Endothelial cell of umbilical vein (primary cell): Measurements from ENCODE around the gene SLC4A5. TPM values are rescaled to one million over a fixed set of nuclear protein-coding genes. Genes with fewer than 3 reads are reported as not detected.

ENCODE experiments used
- BruUV-seq: library from RNA; stranded (reverse); fragments of 400-500 nt; replicated peaks from 2 replicates; lab custom pipeline; 2021; lab: Mats Ljungman, UMichigan
- CTCF ChIA-PET: fragments of 300-600, 350-600 bp; sonication (Branson Sonifier 250); formaldehyde crosslinking; loops from one replicate; lab custom pipeline; 2021; ENCODE audit warnings: antibody characterized with exemption, inconsistent platforms; lab: Charles Lee
- POLR2A ChIA-PET: fragments of 300-600, 350-600 bp; sonication (Branson Sonifier 250); formaldehyde crosslinking; loops from one replicate; lab custom pipeline; 2021; ENCODE audit warnings: antibody characterized with exemption, inconsistent platforms; lab: Charles Lee
- DNase-seq: peaks from one replicate; pipeline ENCODE4 v3.0.0-alpha.2; 2011; ENCODE audit warnings: low read depth, low spot score
- FAIRE-seq: peaks from 2 replicates; lab custom pipeline; 2011; peaks lifted over from hg19 to GRCh38; lab: Jason Lieb, UNC
- H2AFZ ChIP-seq: 2 replicates; pipeline ENCODE4 v1.6.0; 2012; ENCODE audit warnings: low read depth, low read length, control low read depth, inconsistent platforms
- H3K27ac ChIP-seq: 2 replicates; pipeline ENCODE4 v1.5.1; 2011; ENCODE audit warnings: low read depth, mild to moderate bottlenecking, control low read depth, low read length, moderate library complexity; ENCODE audit not compliant: insufficient read depth
- H3K27me3 ChIP-seq, 2 experiments: 2 replicates each; pipeline versions ENCODE4 v1.6.0 to v1.6.1; 2011; ENCODE audit warnings: low read length in 2 of 2, mixed read lengths in 1 of 2; ENCODE audit not compliant: control insufficient read depth in 2 of 2, insufficient read depth in 2 of 2
- H3K36me3 ChIP-seq, 2 experiments: 2 replicates in 1 of 2; 3 replicates in 1 of 2; pipeline ENCODE4 v1.5.1; 2011; ENCODE audit warnings: low read length in 2 of 2, mild to moderate bottlenecking in 1 of 2, moderate library complexity in 1 of 2; ENCODE audit not compliant: control insufficient read depth in 2 of 2, insufficient read depth in 2 of 2; ENCODE audit errors: extremely low read depth in 1 of 2
- H3K4me1 ChIP-seq: 3 replicates; pipeline ENCODE4 v1.5.1; 2011; ENCODE audit warnings: mild to moderate bottlenecking, low read length; ENCODE audit not compliant: control insufficient read depth, insufficient read depth; ENCODE audit errors: extremely low read depth
- H3K4me2 ChIP-seq: 2 replicates; pipeline ENCODE4 v1.6.1; 2011; ENCODE audit warnings: low read length, control low read depth, mixed read lengths; ENCODE audit not compliant: insufficient read depth
- H3K4me3 ChIP-seq, 3 experiments: fragments of 200-600 bp in 1 of 3; sonication (generic), shearing (Covaris generic) in 1 of 3; replicated peaks in 1 of 3; 2 replicates each; pipeline ENCODE4 v1.5.1; 2011 to 2016; ENCODE audit warnings: control low read depth in 3 of 3, low read length in 3 of 3, mild to moderate bottlenecking in 2 of 3, inconsistent platforms in 1 of 3, low read depth in 1 of 3, moderate library complexity in 1 of 3; ENCODE audit not compliant: insufficient read depth in 1 of 3
- H3K79me2 ChIP-seq: 2 replicates; pipeline ENCODE4 v1.6.0; 2012; ENCODE audit warnings: low read length, inconsistent platforms; ENCODE audit not compliant: control insufficient read depth, insufficient read depth
- H3K9ac ChIP-seq: replicated peaks from 2 replicates; pipeline ENCODE3; 2011; ENCODE audit warnings: low read length, control low read depth; ENCODE audit not compliant: insufficient read depth; ENCODE audit errors: extremely low read depth
- H3K9me1 ChIP-seq: replicated peaks from 3 replicates; pipeline ENCODE4 v1.6.0; 2011; ENCODE audit warnings: mild to moderate bottlenecking, low read length; ENCODE audit not compliant: control insufficient read depth, insufficient read depth; ENCODE audit errors: extremely low read depth
- H3K9me3 ChIP-seq: replicated peaks from 2 replicates; pipeline ENCODE4 v1.5.1; 2012; ENCODE audit warnings: low read length, inconsistent platforms; ENCODE audit not compliant: control insufficient read depth, insufficient read depth
- H4K20me1 ChIP-seq: replicated peaks from 2 replicates; pipeline ENCODE3; 2011; ENCODE audit warnings: mild to moderate bottlenecking, low read length; ENCODE audit not compliant: control insufficient read depth, insufficient read depth; ENCODE audit errors: extremely low read depth
- FOS ChIP-seq: IDR thresholded peaks from 2 replicates; pipeline ENCODE4 v1.6.1; 2011; ENCODE audit warnings: mild to moderate bottlenecking, low read length, moderate library complexity, borderline replicate concordance; ENCODE audit not compliant: insufficient read depth
- GATA2 ChIP-seq: IDR thresholded peaks from 2 replicates; pipeline ENCODE4 v1.7.0; 2011; ENCODE audit warnings: low read depth, mild to moderate bottlenecking, moderate library complexity, mixed read lengths, low read length; ENCODE audit not compliant: insufficient read length, insufficient read depth
- JUN ChIP-seq: IDR thresholded peaks from 2 replicates; pipeline ENCODE4 v1.6.1; 2011; ENCODE audit warnings: borderline replicate concordance, low read depth; ENCODE audit not compliant: insufficient read length, insufficient read depth
- MYC ChIP-seq: IDR thresholded peaks from one replicate; pipeline ENCODE4 v1.6.1; 2011; ENCODE audit warnings: mild to moderate bottlenecking, low read depth, low read length
- POLR2A ChIP-seq: IDR thresholded peaks from 2 replicates; pipeline ENCODE4 v1.6.1; 2012; ENCODE audit warnings: low read depth, mild to moderate bottlenecking, control low read depth, low read length
- POLR2AphosphoS5 ChIP-seq: IDR thresholded peaks from 2 replicates; pipeline ENCODE4 v1.6.1; 2012; ENCODE audit warnings: low read depth, mild to moderate bottlenecking, control low read depth, low read length, moderate library complexity; ENCODE audit not compliant: insufficient read depth
- dilution Hi-C: fragments of 300-500 bp; cut with MboI; formaldehyde crosslinking; loops from one replicate; pipeline ENCODE4 v1.15.0; 2019; ENCODE audit warnings: low sequenced_read_pairs; ENCODE audit not compliant: extremely low pct_ligation_motif_present
- intact Hi-C: fragments of 100-400 bp; cut with micrococcal nuclease; formaldehyde crosslinking; loops from one replicate; pipeline ENCODE4 v1.10.0; 2022
- polyA plus RNA-seq, 4 experiments: library from polyadenylated mRNA; depleted of rRNA in 3 of 4; stranded (reverse) in 3 of 4; unstranded in 1 of 4; fragments of >200 nt; gene quantifications; 2 replicates each; pipeline versions ENCODE4 v1.2.1 to v1.2.3, GENCODE V29; 2011 to 2012; ENCODE audit warnings: missing spikeins in 1 of 4
- total RNA-seq: library from RNA; stranded (reverse); gene quantifications from 2 replicates; pipeline ENCODE4 v1.2.3, GENCODE V29; 2021
- TF ChIP-seq, protein P1 (sequence below), 2 donors: IDR thresholded peaks; 1 replicate in 1 of 2; 2 replicates in 1 of 2; pipeline ENCODE4 v1.5.1; 2011; ENCODE audit warnings: low read length in 2 of 2, mild to moderate bottlenecking in 2 of 2, moderate library complexity in 2 of 2, control low read depth in 1 of 2, inconsistent platforms in 1 of 2, low read depth in 1 of 2; ENCODE audit not compliant: insufficient read depth in 1 of 2; ENCODE audit errors: extremely low read depth in 1 of 2
- TF ChIP-seq, protein P2 (sequence below): IDR thresholded peaks from 2 replicates; pipeline ENCODE4 v1.6.1; 2011; ENCODE audit not compliant: insufficient read depth, insufficient read length

SLC4A5 gene
- total and polyA plus RNA-seq, 2 donors (not counting 3 experiments of a cell fraction or from before 2014, with no cell fraction given), result 0.12 to 0.97 TPM

DNA sequence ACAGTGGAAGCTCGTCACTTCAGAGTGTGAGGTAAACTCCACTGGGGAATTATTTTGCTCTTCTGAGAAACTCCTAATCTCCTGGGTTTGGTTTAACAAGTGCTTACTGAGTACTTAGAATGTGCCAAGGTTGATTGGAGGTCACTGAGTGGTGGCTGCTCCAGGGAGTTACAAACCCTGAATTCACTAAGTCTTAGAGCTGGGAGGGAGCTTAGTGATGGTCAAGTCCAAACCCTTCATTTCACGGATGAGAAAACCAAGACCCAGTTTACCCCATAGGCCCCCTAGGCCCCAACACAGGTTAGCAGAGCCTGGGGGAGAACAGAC lies 52.0 kb downstream of the SLC4A5 start:
- H2AFZ ChIP-seq, result no peak overlapping the region
- peaks cover 4 to 5% of the 10 kb centered on the region in 2 experiments for H3K27me3 ChIP-seq
- intact Hi-C loops (no loop called here), dilution Hi-C loops (no loop called here)
- BruUV-seq, result no TSS peak
- no peaks in the 10 kb centered on the region for H3K36me3 ChIP-seq
- no peaks in the 10 kb centered on the region for H3K9me1 ChIP-seq
- H3K4me3 ChIP-seq, result no peak overlapping the region
- FAIRE-seq, result no peak
- H3K4me1 ChIP-seq, result no peaks in the 10 kb centered on the region
- H3K9me3 ChIP-seq, result no peaks in the 10 kb centered on the region
- POLR2A ChIA-PET, result no interaction called here
- no peaks in the 10 kb centered on the region for H3K79me2 ChIP-seq
- no peak overlapping the region for H3K4me2 ChIP-seq
- no peaks in the 10 kb centered on the region for H4K20me1 ChIP-seq
- no peak overlapping the region for H3K27ac ChIP-seq
- CTCF ChIA-PET, result interaction anchor here (1.1 kb wide), 1 partner anchor 44 kb away, joined by 5 read pairs; no protein-coding TSS in a partner anchor
- TF ChIP-seq, protein P1, sequence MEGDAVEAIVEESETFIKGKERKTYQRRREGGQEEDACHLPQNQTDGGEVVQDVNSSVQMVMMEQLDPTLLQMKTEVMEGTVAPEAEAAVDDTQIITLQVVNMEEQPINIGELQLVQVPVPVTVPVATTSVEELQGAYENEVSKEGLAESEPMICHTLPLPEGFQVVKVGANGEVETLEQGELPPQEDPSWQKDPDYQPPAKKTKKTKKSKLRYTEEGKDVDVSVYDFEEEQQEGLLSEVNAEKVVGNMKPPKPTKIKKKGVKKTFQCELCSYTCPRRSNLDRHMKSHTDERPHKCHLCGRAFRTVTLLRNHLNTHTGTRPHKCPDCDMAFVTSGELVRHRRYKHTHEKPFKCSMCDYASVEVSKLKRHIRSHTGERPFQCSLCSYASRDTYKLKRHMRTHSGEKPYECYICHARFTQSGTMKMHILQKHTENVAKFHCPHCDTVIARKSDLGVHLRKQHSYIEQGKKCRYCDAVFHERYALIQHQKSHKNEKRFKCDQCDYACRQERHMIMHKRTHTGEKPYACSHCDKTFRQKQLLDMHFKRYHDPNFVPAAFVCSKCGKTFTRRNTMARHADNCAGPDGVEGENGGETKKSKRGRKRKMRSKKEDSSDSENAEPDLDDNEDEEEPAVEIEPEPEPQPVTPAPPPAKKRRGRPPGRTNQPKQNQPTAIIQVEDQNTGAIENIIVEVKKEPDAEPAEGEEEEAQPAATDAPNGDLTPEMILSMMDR (IDR thresholded peaks at IDR 0.05; ENCODE audit: extremely low read depth in 1 of 2, insufficient read depth in 1 of 2, low read depth in 1 of 2, low read length in 2 of 2), result no peak
- TF ChIP-seq GATA2 (no peak), FOS (no peak)
- no peak for DNase-seq
- no peak overlapping the region for H3K9ac ChIP-seq

DNA sequence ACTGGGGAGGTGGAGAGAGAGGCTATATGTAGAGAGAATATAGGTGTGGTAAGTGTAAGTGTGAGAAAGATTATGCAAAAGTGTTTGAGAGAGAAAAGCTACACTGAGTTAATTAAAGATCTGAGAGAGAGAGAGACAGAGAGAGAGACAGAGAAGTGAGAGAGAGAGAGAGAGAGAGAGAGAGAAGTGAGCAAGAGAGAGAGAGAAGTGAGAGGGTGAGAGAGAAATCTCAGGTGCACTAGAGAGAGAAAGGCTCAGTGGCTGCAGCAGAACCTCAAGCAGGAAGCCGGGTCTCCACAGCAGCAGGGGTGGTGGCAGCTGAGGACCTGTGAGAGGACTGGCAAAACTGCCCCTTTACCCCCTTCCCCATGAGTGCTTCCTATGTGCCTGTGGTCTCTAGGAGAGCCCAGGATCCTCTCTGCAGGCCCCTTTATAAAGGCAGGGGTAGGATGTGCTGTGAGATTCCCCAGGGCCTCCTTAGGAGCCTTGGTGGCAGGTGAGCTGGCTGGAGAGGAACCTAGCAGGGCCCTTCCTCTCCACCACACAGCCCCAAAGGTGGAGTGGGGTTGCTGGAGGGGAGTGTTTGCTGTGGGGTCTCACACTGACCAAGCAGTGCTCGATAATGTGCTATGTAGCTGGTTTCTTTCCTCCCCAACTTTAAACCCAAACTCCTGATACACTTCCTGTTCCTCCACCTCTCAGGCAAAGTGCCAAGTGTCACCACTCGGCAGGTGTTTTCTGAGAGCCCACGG lies 52.6 kb downstream of the SLC4A5 start:
- Histone ChIP-seq H4K20me1 (no peaks in the 10 kb centered on the region), H3K9me3 (no peaks in the 10 kb centered on the region), H3K79me2 (no peaks in the 10 kb centered on the region), H3K9ac (no peak overlapping the region), H3K9me1 (no peaks in the 10 kb centered on the region), H3K36me3 (no peaks in the 10 kb centered on the region), H3K4me1 (no peaks in the 10 kb centered on the region), H3K4me3 (no peak overlapping the region), H3K27me3 (peaks cover 4 to 5% of the 10 kb centered on the region in 2 experiments), H3K4me2 (no peak overlapping the region), H2AFZ (no peak overlapping the region), H3K27ac (no peak overlapping the region)
- no TSS peak for BruUV-seq
- ChIA-PET CTCF (interaction anchor here (1.1 kb wide), 1 partner anchor 44 kb away, joined by 5 read pairs; no protein-coding TSS in a partner anchor), POLR2A (no interaction called here)
- dilution Hi-C loops (no loop called here), intact Hi-C loops (no loop called here)
- TF ChIP-seq POLR2A, result no peak
- no peak for TF ChIP-seq POLR2AphosphoS5
- no peak for TF ChIP-seq JUN
- TF ChIP-seq, protein P2, sequence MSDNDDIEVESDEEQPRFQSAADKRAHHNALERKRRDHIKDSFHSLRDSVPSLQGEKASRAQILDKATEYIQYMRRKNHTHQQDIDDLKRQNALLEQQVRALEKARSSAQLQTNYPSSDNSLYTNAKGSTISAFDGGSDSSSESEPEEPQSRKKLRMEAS, result no peak
- TF ChIP-seq MYC, result no peak
- FAIRE-seq, result no peak
- DNase-seq, result no peak
